T-helper 2 cell (primary cell): ENCODE results near the gene NDUFA8.
A peak's percentile ranks its signal among the peaks of the same experiment; 100 is the strongest.

Experiments
- DNase-seq, 5 experiments: peaks; one replicate each; pipeline versions ENCODE4 v3.0.0 to v3.0.0-alpha.2; 2012 to 2022
- total RNA-seq, 2 donors: gene quantifications; one replicate each; lab custom pipeline; 2026; lab: John Stamatoyannopoulos, UW

The NDUFA8 gene
- 1.9 to 5.1 reads per million in 2 donors for total RNA-seq

DNA sequence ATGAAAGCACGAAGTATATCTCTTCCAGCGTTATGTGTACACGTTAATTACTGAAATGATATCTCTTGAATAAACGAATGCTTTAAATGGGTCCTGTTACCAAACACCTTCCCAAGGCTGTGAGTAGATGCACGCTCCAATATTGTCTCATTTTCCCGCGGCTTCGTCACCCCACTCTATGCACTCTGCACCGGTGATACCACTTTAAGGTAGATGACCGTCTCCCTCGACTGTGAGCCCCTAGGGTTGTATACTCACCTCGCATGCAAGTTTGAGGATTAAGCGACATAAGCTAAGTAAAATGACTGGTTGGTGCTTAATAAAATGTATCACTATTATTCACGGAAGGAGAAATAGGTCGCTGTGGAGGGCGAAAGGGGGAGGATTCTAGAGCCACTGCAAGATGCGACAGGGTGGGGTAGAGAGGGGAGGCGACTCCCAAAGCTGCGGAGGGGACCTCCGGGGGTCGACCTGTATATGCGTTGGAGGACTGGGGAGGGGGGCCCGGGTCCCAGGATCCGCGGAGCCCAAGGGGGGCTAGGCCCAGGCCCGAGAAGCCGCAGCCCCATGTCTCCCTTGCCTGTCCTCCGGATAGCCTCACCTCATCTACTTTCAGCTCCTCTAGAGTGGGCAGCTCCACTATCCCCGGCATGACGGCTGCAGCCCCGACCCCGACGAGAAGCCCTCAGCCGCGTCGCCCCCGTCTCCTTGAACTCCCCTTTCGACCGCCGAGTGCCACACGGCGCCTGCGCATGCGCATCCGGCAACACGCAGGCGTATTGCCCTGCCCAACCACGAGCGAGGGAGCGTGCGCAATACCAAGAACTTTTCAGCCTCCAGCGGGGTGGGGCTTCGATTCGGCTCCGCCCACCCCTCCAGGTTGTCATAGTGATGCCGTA lies at the start of gene NDUFA8, which contains the start of gene MORN5:
Gene NDUFA8, minus strand, starts transcription at position 754 of the 899 bp plus-strand sequence. Its CDS starts 102 bp downstream, at position 652.
Gene MORN5, plus strand, starts transcription at position 883 of the 899 bp plus-strand sequence. CDS start 65 bp downstream, outside the sequence.
- DNase-seq, result peak; percentile 91 to 96 (median 93)

DNA sequence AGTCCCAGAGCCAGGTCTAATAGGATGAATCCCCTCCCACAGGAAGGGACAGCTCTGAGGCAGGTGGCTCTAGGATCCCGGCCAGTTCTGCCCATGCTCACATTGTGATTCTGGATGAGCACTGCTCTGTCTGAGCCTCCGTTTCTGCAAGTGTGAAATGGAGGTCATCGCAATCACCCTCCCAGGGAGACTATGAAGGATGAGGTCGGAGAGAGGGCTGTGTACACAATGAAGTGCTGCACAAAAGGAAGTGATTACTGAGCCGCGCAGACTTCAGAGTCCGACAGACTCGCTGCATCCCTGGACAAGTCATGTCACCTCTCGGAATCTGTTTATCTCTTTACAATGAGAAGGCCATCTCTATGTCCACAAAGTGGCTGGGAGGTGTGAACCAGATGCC lies 47.5 kb upstream of the NDUFA8 start:
- no peak for DNase-seq

DNA sequence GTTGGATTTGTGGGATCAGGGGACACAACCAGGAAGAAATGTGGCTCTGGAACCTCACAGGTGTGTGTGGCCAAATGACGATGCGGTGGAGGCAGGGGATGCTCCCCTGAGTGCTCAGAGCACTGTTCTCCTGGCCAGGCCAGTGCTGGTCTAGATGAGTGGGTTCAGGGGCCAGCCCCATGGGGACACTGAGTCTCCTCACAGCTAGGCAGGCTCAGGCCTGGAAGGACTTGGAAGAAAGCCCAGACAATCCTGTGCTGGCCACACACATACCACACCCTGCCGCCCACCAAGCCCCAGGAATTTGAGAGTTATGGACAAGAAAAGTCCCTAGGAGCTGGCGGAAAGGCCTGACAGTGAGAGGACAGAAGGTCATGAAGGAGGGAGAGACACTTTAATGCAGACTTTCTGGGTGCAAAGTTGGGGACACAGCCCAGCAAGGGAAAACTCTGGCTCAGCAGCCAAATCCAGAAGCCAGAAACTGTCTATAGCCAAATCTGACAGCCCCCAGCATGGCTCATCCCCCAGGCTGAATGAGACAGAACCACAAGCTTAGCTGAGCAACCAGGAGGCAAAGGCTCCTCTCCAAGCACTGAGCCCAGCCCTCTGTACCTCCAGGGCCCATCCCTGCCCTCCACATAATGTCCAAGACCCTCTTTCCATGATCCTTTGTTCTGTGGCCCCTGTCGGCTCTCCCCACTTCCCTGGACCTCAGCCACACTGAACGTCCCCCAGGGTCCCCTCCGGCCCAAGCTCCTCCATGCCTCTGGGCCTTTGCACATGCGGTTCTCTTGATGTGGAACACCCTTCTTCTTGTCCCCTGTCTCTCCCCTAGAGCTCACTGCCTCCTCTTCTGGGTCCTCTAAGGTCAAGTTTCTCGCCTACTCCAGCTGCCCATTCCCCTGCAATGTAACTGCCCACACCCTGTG lies 46.8 kb upstream of the NDUFA8 start:
- no peak for DNase-seq

DNA sequence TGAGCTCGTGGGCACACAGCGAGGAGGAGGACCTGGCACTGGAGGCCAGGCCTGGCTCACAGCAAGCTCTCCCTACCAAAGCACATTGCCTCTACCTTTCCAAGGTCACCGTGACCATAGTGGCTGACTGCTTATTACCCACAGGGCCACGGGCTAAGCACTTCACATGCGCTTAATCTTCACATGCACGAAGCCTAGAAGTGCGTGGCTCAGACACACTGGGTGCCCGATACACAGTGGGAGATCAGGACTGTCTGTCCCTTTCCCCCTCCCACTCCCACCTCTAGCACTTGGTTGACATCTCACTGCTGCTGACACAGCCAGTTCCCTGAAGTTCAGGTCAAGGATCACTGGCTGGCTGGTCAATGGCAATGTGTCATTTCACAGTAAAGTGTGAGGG lies 45.6 kb upstream of the NDUFA8 start:
- no peak for DNase-seq

DNA sequence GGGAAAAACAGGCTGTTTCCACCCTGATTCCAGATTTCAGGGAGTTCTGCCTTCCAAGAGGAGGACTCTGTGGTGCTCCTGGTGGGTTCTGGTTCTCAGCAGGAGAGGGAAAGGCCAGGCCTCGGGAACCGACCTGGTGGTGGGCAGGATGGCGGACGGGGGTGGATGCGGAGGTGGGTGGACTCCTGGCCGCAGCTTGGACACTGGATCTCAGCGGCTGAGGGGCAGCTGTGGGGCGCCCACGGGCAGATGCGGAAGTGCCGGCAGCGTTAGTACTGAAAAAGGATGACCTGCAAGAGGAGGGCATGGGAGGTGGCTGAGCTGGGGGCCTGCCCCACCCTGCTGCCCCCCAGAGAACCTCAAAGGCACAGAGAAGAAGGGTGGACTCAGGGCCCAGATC lies 44.9 kb upstream of the NDUFA8 start:
- no peak for DNase-seq

DNA sequence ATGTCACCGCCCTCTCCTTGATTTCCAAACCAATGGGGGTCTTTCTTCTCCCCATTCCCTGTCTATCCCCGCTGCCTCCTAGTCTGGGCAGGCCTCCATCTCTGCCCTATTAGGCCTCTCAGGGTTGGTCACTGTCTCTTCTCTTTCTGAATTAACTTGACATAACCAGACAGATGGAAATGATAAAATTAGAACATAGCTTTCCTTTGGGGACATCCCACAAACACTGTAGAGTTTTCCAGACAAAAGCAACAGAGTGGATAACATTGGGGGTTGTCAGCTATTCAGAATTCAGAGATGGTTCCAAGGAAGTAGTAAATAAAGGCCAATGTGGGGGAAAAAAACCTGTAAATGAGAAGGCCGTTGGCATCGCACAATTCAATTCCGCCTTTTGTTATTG lies 44.5 kb upstream of the NDUFA8 start:
- no peak for DNase-seq

DNA sequence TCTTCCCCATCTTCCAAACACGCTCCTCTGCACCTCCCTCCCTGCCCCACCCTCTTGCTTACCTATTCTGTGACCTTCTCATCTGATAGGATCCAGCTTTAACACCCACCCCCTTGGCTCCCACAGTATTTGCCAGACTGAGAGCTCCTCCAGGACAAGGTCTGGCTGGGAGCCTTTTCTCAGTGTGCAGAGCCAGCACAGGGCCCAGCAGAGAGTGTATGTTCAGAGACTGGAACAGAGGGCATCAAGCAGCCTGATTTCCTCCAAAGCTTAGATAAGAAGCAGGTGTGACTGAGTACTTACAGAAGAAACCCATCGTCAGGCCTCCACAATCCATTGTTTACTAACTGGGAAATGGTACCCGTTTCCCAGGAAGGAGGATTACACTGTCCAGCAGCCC lies 42.5 kb upstream of the NDUFA8 start:
- no peak for DNase-seq

DNA sequence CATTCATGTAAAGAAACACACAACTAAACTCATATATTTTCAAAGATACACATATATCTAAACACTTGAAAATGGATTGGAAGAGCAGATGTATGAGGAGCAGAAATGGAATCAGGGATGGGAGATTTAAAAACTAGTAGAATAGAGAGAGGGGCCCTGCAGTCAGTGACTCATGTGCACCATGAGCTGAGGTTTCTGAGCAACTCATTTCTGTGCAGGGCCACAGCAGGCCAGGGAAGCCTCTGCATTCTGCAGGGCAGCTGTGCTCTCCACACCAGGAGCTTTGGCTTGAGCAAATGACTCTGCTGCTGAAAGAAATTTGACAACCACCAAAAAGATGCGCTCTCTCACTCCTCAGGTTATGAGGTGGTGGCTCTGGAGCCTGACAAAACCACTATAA lies 42.1 kb upstream of the NDUFA8 start:
- DNase-seq, result no peak

DNA sequence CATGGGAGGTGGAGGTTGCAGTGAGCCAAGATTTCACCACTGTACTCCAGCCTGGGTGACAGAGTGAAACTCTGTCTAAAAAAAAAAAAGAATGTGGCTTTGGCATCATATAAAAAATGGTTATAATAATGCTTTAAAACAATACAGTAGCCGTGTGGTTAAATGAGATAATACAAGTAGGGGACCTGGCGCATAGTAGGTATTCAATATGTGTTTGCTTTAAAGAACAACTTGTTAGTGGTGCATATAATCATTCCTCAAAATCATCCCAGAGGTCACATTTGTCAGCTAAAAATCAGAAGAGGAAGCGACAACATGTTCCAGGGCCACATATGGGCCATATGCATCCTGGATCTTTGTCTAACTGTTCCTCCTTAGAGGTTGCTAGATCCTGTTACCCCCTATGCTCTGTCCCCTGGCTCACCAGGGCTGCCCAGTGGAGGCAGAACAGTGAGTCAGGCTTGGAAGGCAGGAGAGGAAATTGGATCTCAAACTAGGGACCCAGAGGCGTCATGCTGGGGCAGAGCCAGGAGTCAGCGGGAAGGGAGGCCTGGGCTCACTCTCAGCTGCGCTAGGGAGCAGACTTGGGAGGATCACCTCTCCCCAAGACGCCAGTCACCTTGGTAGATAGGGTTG lies 41.5 kb upstream of the NDUFA8 start:
- no peak for DNase-seq

DNA sequence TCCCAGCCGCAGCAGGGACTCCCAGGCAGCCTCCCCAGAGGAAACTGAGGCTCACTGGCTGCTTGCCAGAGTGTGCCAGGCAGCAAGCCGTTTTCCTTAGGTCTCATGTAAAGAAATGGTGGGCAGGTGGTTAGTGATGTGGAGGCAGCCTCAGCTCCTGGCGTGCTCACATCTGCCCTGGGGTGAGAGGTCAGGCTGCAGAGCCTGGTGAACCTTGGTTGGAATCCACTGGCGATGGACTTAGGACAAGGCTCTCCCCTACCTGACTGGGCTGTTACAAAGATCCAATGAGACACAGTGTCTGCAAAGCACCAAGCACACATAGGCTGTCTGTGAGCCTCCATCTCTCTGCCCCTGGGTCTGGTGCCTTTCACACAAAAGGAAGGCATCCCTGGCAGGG lies 38.3 kb upstream of the NDUFA8 start:
- no peak for DNase-seq

DNA sequence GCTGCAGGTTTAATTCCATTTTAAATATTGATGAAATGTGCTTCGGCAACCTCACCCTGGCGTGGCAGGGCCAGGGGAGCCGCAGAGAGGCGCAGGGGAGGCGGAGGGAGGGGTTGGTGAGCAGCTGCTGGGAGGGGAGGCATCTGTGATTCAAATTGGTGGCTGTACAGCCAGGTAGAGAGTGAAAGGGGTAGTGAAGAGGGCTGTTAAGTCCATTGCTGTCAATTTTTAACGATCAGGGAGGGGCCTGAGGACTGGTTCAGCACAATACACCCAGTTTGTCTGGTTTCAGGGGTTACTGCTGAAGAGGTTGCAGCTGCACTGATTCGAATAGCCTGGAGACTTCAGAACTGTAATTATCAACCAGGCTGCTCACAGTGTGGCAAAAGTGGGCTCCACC lies 37.8 kb upstream of the NDUFA8 start:
- DNase-seq, result no peak

DNA sequence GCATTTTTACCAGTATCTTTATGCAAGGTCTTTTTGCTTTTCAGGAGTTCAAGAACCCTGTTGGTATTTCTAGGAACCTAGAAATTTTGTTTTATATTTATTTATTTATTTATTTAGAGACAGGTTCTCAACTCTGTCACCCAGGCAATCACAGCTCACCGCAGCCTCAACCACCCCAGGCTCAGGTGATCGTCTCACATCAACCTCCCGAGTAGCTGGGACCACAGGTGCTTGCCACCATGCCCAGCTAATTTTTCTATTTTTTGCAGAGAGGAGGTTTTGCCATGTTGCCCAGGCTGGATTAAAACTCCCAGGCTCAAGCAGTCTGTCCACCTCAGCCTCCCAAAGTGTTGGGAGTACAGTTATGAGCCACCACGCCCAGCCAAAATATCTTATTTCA lies 36.3 kb upstream of the NDUFA8 start:
- DNase-seq, result no peak

DNA sequence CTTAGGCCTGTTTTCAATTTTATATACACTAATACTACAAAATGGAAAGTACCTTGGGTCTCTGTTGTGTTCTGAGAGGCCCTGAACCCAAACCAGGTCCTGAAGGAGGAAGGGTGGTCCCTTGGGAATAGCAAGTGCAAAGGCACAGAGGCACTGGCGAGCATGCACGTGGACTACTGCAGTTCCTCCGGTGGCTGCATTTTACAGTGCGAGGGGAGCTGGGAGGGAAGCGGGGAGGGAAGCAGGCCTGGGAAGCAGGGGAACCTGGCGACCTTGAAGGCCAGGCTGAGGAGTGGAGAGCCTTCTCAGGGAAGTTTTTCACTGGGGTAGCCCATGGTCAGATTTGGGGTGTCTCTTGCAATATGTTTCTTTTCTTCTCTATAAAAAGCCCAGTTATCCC lies 34.1 kb upstream of the NDUFA8 start:
- no peak for DNase-seq

DNA sequence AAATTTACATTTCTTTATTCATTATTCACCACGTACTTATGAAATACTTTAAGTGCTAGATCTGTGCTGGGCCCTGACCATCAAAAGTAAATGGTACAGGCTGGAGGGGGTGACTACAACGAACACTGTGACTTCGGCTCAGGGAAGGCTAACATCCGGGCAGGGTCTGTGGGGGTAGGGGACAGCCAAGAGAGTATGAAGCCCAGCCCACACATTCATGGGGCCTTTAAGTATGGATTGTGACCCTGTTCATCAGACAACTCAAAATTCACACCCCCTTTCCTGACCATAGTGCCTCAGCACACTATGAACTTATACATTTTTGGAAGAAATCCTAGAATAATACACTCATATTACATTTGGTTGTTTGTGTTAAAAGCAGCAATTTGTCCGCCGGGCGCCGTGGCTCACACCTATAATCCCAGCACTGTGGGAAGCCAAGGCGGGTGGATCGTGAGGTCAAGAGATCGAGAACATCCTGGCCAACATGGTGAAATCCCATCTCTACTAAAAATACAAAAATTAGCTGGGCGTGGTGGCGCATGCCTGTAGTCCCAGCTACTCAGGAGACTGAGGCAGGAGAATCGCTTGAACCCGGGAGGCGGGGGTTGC lies 33.4 kb upstream of the NDUFA8 start:
- DNase-seq, result no peak

DNA sequence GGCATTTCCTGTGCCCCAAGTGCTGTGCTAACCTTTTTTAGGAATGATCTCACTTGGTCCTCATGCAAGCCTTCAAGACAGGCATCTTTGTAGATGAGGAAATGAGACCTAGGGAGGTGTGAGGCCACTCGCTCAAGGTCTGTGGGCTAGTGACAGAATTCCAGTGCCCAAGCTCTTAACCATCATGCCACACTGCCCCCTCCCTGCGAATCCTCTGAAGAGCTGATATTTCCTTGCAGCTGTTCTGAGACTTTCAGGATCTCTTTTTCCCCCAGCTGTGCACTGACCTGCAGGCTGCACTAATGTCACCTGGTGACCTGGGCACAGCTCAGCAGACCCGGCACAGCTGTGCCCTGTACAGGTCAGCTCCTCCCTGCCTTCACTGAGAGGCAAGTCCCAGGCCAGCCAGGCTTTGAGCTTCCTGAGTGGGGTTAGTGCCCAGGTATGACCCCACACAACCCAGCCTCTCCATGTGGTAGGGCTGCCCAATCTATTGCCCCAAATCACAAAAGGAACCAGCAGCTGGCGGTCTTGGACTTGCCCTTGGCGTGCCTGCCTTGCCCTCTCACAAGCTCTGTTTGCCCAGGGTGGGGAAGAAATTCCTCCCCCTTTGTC lies 32.8 kb upstream of the NDUFA8 start:
- no peak for DNase-seq

DNA sequence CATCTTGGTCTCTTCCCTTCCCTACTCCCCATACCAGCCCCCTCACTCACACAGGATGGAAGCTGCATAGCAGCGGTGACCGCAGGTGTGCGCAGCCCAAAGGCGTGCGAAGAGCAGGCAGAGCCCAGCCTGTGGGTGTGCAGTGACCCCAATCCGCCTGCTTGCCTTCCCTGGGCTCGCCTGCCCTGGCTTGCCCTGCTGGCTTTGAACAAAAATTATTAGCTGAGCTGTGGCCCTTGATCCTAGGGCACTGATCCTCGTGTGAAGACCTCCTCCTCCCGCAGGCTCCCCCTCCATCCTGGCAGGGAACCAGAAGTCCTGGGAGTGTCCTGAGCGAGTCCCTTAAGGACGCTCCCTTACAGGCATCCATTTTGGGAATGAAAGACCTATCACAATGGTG lies 32.0 kb upstream of the NDUFA8 start:
- DNase-seq, result no peak

DNA sequence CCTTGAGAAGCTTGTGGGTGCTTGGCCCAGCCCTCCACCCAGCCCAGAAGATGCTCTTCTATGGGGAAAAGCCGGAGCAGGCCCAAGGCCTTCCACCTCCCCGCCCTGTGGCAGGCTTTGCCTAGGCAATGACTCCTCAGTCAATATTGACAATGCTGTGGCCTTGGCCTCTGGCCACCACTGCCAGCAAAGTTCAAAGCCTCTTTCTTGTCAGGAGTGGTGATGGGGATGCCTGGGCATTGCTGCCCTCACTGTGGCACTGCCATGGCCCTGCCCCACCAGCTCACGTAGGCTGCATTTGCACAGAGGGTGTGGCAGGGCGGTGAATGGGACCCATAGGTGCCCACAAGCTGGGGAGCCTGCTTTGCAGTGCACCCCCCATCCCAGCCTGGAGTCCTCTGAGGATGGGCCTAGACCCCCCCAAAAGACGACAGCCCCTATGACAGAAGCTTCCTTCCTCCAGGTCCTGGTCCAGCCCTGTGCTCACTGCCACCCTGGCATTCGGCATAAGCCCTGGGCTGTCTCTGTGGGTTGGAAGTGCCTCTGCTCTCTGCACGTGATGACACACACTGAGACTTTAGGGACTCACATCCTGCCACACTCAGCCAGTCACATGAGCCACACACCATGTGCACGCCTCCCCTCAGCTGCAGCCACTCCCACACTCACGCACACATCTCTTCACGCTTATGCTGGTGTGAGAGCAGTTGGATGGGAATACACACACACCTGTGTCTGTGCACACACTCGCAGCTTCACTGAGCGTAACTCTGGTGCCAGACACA lies 31.2 kb upstream of the NDUFA8 start:
- DNase-seq, result peak in 1 of 5 experiments; percentile 68

DNA sequence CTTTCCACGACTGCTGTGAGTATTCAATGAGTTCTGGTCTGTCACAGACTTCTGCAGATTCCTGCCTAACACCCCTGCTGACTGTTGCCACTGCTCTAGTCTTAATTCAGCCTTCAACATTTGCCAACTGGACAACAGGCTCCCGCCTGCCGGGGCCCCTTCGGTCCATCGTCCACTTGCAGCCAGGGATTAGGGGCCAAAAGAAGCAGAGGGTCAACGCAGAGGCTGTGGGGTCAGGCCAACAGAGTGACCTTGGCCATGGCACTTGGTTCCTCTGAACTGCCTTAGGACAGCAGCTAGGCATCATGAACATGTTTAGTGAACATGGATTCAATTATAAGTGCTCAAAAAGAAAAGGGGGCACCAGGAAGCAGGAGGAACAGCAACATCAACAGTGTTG lies 28.8 kb upstream of the NDUFA8 start:
- no peak for DNase-seq

DNA sequence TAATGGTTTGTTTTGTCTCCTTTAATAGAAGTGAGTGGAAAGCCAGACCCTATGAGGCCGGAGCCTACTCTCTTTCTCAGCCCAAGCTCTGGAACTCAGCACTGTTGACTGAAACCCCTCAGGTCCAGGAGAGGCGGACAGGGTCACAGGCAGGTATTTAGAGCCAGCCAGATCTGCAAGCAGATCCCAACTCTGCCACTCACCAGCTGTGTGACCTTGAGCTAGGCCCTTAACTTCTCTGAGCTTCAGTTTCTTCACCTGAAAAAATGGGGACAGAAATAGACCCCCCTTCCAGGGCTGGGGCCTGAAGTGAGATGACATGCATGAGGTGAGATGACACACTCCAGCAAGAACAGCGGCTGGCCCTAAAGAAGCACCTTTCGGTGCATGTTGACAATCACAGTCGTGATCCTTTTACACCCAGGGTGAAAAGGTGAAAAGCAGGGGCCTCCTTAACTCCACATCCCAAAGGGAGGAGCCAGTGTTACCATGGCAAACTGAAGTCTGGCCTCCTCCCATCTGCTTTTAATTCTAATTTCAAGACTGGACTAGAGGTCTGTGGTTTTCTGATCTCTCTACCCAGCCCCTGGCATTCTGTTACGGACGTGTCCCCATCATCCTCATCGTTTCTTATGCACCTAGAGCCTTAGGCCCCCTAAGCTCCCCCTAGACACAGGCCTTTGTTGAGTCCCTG lies 27.3 kb upstream of the NDUFA8 start:
- DNase-seq, result no peak

DNA sequence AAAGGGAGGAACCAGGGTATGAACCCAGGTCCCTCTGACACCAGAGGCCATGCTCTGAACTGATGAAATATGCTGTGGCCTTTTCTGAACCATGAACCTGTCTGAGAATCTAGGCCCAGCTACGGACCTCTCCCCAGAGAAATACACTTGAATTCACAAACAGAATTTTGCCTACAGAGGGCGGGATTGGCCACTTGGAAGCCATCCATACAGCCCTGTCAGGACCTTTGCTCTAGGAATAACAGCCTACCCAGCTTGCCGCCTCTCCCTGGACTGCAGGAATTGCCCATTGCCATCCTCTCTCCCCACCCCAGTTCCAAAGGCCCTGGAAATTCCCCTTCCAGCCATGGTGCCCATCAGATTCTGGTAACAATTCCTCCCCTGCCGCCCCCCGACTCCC lies 26.7 kb upstream of the NDUFA8 start:
- no peak for DNase-seq

DNA sequence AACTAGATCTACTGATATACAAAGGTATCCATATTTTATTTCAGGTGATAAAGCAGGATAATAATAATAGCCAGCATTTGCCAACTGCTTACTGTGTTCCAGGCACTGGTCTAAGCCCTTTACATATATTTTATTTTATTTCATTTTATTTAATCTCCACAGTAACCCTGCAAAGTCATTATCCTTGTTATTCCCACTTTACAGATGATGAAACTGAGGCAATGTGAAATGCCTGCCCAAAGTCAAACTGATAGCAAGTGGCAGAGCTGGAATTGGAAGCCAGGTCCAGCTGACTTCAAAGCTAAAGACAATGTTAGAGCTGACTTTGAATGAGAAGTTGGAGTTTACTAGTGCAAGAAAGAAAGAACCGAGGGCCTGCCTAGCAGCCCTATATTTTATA lies 25.0 kb upstream of the NDUFA8 start:
- DNase-seq, result no peak
